IMR-90 (cell line): ENCODE data around the gene ZNF175. TPM values are rescaled to one million over a fixed set of nuclear protein-coding genes. Genes with fewer than 3 reads are reported as not detected.
A peak's percentile ranks its signal among the peaks of the same experiment; 100 is the strongest.

Source experiments
- ATAC-seq: fragments of 200-7000 bp; cut with Tn5 transposase; 2 replicates; pipeline ENCODE4 v1.9.1; 2020; ENCODE audit warnings: low read depth, mild to moderate bottlenecking, moderate library complexity
- BruUV-seq: library from RNA; stranded (reverse); fragments of 400-500 nt; replicated peaks from 2 replicates; lab custom pipeline; 2021; lab: Mats Ljungman, UMichigan
- CTCF ChIA-PET: fragments of 300-600 bp; formaldehyde crosslinking; extraction: SDS; loops from one replicate; lab custom pipeline; 2021; ENCODE audit warnings: antibody characterized with exemption; lab: Yijun Ruan, JAX
- POLR2A ChIA-PET: fragments of 300-600 bp; sonication (Branson Sonifier 250); formaldehyde crosslinking; loops from one replicate; lab custom pipeline; 2022; ENCODE audit warnings: antibody characterized with exemption; ENCODE audit not compliant: unreplicated experiment; lab: Charles Lee
- DNase-seq: peaks from one replicate; pipeline ENCODE4 v3.0.0; 2013
- H2AFZ ChIP-seq: replicated peaks from 2 replicates; pipeline ENCODE3; 2013; ENCODE audit warnings: low read length, mild to moderate bottlenecking; ENCODE audit not compliant: poor library complexity
- H2AK5ac ChIP-seq: 2 replicates; pipeline ENCODE4 v1.6.1; 2013; ENCODE audit warnings: low read depth, low read length, inconsistent platforms
- H2AK9ac ChIP-seq: replicated peaks from 2 replicates; pipeline ENCODE3; 2013; ENCODE audit warnings: mild to moderate bottlenecking, low read depth, low read length, moderate library complexity; ENCODE audit not compliant: poor library complexity
- H2BK120ac ChIP-seq: 2 replicates; pipeline ENCODE4 v1.6.1; 2013; ENCODE audit warnings: low read depth, low read length, inconsistent platforms
- H2BK15ac ChIP-seq: 3 replicates; pipeline ENCODE4 v1.6.1; 2013; ENCODE audit warnings: low read depth, low read length, inconsistent platforms
- H2BK20ac ChIP-seq: 2 replicates; pipeline ENCODE4 v1.6.1; 2013; ENCODE audit warnings: low read depth, mild to moderate bottlenecking, inconsistent platforms, low read length, moderate library complexity
- H2BK5ac ChIP-seq: 2 replicates; pipeline ENCODE4 v1.6.1; 2013; ENCODE audit warnings: mild to moderate bottlenecking, low read depth, low read length, inconsistent platforms; ENCODE audit not compliant: poor library complexity, severe bottlenecking
- H3K14ac ChIP-seq: replicated peaks from 2 replicates; pipeline ENCODE4 v1.6.1; 2013; ENCODE audit warnings: low read depth, low read length, inconsistent platforms
- H3K18ac ChIP-seq: 2 replicates; pipeline ENCODE4 v1.6.1; 2013; ENCODE audit warnings: low read depth, low read length, control low read depth
- H3K23ac ChIP-seq: 2 replicates; pipeline ENCODE4 v1.6.1; 2013; ENCODE audit warnings: low read depth, low read length, inconsistent platforms
- H3K27ac ChIP-seq: 2 replicates; pipeline ENCODE4 v1.5.1; 2013; ENCODE audit warnings: mild to moderate bottlenecking, control low read depth, low read length; ENCODE audit not compliant: insufficient read depth
- H3K27me3 ChIP-seq: 2 replicates; pipeline ENCODE4 v1.6.1; 2013; ENCODE audit warnings: low read length; ENCODE audit not compliant: control insufficient read depth, insufficient read depth
- H3K36me3 ChIP-seq: 2 replicates; pipeline ENCODE4 v1.6.1; 2013; ENCODE audit warnings: low read length, mixed read lengths; ENCODE audit not compliant: control insufficient read depth, insufficient read depth
- H3K4ac ChIP-seq: 2 replicates; pipeline ENCODE4 v1.6.1; 2013; ENCODE audit warnings: low read depth, low read length, inconsistent platforms
- H3K4me1 ChIP-seq: 2 replicates; pipeline ENCODE4 v1.6.1; 2013; ENCODE audit warnings: low read length, mixed read lengths; ENCODE audit not compliant: control insufficient read depth, insufficient read depth
- H3K4me2 ChIP-seq: 2 replicates; pipeline ENCODE4 v1.6.1; 2013; ENCODE audit warnings: low read depth, mild to moderate bottlenecking, control low read depth, low read length, moderate library complexity
- H3K4me3 ChIP-seq: 2 replicates; pipeline ENCODE4 v1.5.1; 2013; ENCODE audit warnings: low read depth, mild to moderate bottlenecking, control low read depth, low read length, moderate library complexity; ENCODE audit not compliant: insufficient read depth
- H3K56ac ChIP-seq: 2 replicates; pipeline ENCODE4 v1.6.1; 2013; ENCODE audit warnings: low read length, inconsistent platforms; ENCODE audit not compliant: insufficient read depth; ENCODE audit errors: extremely low read depth
- H3K79me1 ChIP-seq, 2 experiments: 2 replicates each; pipeline ENCODE4 v1.6.1; 2013; ENCODE audit warnings: low read length in 2 of 2, inconsistent platforms in 1 of 2, low read depth in 1 of 2
- H3K9ac ChIP-seq: 2 replicates; pipeline ENCODE4 v1.6.1; 2013; ENCODE audit warnings: low read depth, low read length, control low read depth
- H3K9me1 ChIP-seq: 2 replicates; pipeline ENCODE4 v1.6.1; 2013; ENCODE audit warnings: low read length, inconsistent platforms; ENCODE audit not compliant: insufficient read depth
- H3K9me3 ChIP-seq: 2 replicates; pipeline ENCODE4 v1.6.1; 2013; ENCODE audit warnings: low read length; ENCODE audit not compliant: control insufficient read depth, insufficient read depth
- H4K20me1 ChIP-seq: 2 replicates; pipeline ENCODE4 v1.6.1; 2013; ENCODE audit warnings: low read length, inconsistent platforms; ENCODE audit not compliant: insufficient read depth
- H4K5ac ChIP-seq: 2 replicates; pipeline ENCODE4 v1.6.1; 2013; ENCODE audit warnings: mild to moderate bottlenecking, low read depth, low read length, control low read depth
- H4K8ac ChIP-seq, 2 experiments: 2 replicates each; pipeline ENCODE4 v1.6.1; 2013; ENCODE audit warnings: low read depth in 2 of 2, low read length in 2 of 2, control low read depth in 1 of 2, inconsistent platforms in 1 of 2
- H4K91ac ChIP-seq: 2 replicates; pipeline ENCODE4 v1.6.1; 2013; ENCODE audit warnings: low read depth, low read length, inconsistent platforms; ENCODE audit not compliant: insufficient read depth
- FOS ChIP-seq: fragments of 150-350 bp; IDR thresholded peaks from 2 replicates; pipeline ENCODE4 v1.6.1; 2016; ENCODE audit warnings: low read depth, low read length
- POLR2A ChIP-seq: IDR thresholded peaks from 2 replicates; pipeline ENCODE4 v1.6.1; 2012; ENCODE audit warnings: mild to moderate bottlenecking, low read depth, low read length
- WGBS, 2 experiments: methylation state at CpG; one replicate each; pipeline versions ENCODE4 v1.1.5 to v1.1.7; 2013; ENCODE audit warnings: missing lambda C conversion rate in 2 of 2; ENCODE audit not compliant: insufficient read length in 1 of 2; ENCODE audit errors: extremely low coverage in 2 of 2; 5-methylcytosine and 5-hydroxymethylcytosine counted together
- dilution Hi-C: fragments of 300-500 bp; cut with HindIII; formaldehyde crosslinking; loops from one replicate; pipeline ENCODE4 v1.14.3; 2018; ENCODE audit warnings: low sequenced_read_pairs; ENCODE audit not compliant: unreplicated experiment
- in situ Hi-C: fragments of 300-500 bp; cut with MboI; formaldehyde crosslinking; loops from 3 replicates; pipeline ENCODE4 v1.14.3; 2019; ENCODE audit warnings: low sequenced_read_pairs, inconsistent platforms, mixed read lengths
- intact Hi-C: fragments of 100-400 bp; cut with micrococcal nuclease; formaldehyde crosslinking; loops from 2 replicates; pipeline ENCODE4 v1.10.0; 2022
- polyA plus RNA-seq, 3 experiments: library from polyadenylated mRNA; depleted of rRNA; stranded (reverse); fragments of >200 nt; gene quantifications; 2 replicates each; pipeline ENCODE4 v1.2.3, GENCODE V29; 2012; ENCODE audit warnings: low replicate concordance in 1 of 3
- total RNA-seq: library from RNA; depleted of rRNA; stranded (reverse); fragments of >200 nt; gene quantifications from 2 replicates; pipeline ENCODE4 v1.2.3, GENCODE V29; 2012

The ZNF175 gene
- total and polyA plus RNA-seq, 2 of the 4 experiments (the other 2 are of a cell fraction) = 3.6 to 8.4 TPM

GRCh38 chr19:51572410-51572809 lies 1.3 kb downstream of the ZNF175 start:
- Histone ChIP-seq H3K4me3 (peak overlapping the region; percentile 74; the same call in 1 of the 2 replicates), H4K91ac (peak overlapping the region; percentile 5; the same call in 1 of the 2 replicates), H2BK120ac (peak overlapping the region; percentile 78; the same call in 1 of the 2 replicates), H3K4ac (peak overlapping the region; percentile 58; the same call in 1 of the 2 replicates), H3K18ac (no peak overlapping the region; the same call in 1 of the 2 replicates), H3K9me3 (no peaks in the 10 kb centered on the region), H2BK20ac (peak overlapping the region; percentile 72; the same call in 1 of the 2 replicates), H3K23ac (peak overlapping the region; percentile 70; the same call in 1 of the 2 replicates), H3K4me1 (peaks cover 12% of the 10 kb centered on the region), H2BK5ac (peak overlapping the region; percentile 75), H4K5ac (peak overlapping the region; percentile 48; the same call in 1 of the 2 replicates), H2AFZ (no peak overlapping the region), H3K9ac (peak overlapping the region; percentile 85), H3K27me3 (no peaks in the 10 kb centered on the region), H3K79me1 (peaks cover 5 to 28% of the 10 kb centered on the region in 2 experiments; a peak in 2 of 4 replicates), H4K20me1 (peaks cover 7% of the 10 kb centered on the region), H4K8ac (peak overlapping the region in 1 of 2 experiments; percentile 57; a peak in 2 of 4 replicates), H2AK5ac (peak overlapping the region; percentile 48; the same call in 1 of the 2 replicates), H3K9me1 (peaks cover 7% of the 10 kb centered on the region; the same call in 1 of the 2 replicates), H2AK9ac (no peak overlapping the region), H3K56ac (peak overlapping the region; percentile 28; the same call in 1 of the 2 replicates), H3K4me2 (peak overlapping the region; percentile 97), H3K36me3 (peaks cover 11% of the 10 kb centered on the region; the same call in 1 of the 2 replicates), H3K14ac (peak overlapping the region; percentile 56), H2BK15ac (peak overlapping the region; percentile 53; the same call in 1 of the 3 replicates), H3K27ac (no peak overlapping the region; the same call in 1 of the 2 replicates)
- whole genome bisulfite sequencing, 2 experiments = 80% methylated on average over 1 of the region's 3 CpGs; no CpG with 5 or more reads in 1 of the 2 experiments
- CTCF ChIA-PET = interaction anchor here (0.6 kb wide), 1 partner anchor 49 kb away, joined by 4 read pairs; no protein-coding TSS in a partner anchor
- POLR2A ChIA-PET = no interaction called here
- ATAC-seq (no peak), DNase-seq (peak; percentile 3)
- 0 out of 2 replicates have a peak, but pooled peaks have one; percentile 1 for TF ChIP-seq POLR2A
- no peak for TF ChIP-seq FOS
- dilution Hi-C loops (no loop called here), intact Hi-C loops (no loop called here), in situ Hi-C loops (no loop called here)
- BruUV-seq = no TSS peak
